Left renal pelvis (tissue), 4 donors: Measurements from ENCODE around the gene DPM3. TPM values are rescaled to one million over a fixed set of nuclear protein-coding genes. Genes with fewer than 3 reads are reported as not detected.
"Not testable (repeated sequence)": the region's sequence is repeated elsewhere in the genome, so short reads cannot be mapped to it uniquely, and the experiment has no call there.

Experiments
- DNase-seq, 4 donors: peaks; one replicate each; pipeline ENCODE4 v3.0.0-alpha.2; 2013; ENCODE audit warnings: low read depth in 4 of 4, low spot score in 3 of 4
- polyA plus RNA-seq, 4 donors: library from polyadenylated mRNA; unstranded; fragments of 120-200 nt; gene quantifications; one replicate each; pipeline ENCODE4 v1.2.1, GENCODE V29; 2013; ENCODE audit not compliant: insufficient read length in 4 of 4

Gene DPM3
- polyA plus RNA-seq, 4 donors: 29.4 to 49.8 (median 31.4) TPM

DNA sequence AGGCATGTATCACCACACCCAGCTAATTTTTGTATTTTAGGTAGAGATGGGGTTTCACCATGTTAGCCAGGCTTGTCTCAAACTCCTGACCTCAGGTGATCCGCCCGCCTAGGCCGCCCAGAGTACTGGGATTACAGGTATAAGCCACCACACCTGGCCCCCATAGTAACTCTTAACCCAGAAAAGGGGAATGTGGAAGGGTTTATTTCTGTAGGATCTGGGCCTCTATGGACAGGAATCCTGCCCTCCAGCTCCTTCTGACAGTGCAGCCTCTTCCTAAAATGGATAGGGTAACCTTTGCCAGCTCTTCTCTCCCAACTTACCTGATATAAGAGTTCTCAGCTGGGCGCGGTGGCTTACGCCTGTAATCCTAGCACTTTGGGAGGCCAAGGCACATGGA lies 22.3 kb upstream of the DPM3 start:
- not testable (repeated sequence) for DNase-seq

DNA sequence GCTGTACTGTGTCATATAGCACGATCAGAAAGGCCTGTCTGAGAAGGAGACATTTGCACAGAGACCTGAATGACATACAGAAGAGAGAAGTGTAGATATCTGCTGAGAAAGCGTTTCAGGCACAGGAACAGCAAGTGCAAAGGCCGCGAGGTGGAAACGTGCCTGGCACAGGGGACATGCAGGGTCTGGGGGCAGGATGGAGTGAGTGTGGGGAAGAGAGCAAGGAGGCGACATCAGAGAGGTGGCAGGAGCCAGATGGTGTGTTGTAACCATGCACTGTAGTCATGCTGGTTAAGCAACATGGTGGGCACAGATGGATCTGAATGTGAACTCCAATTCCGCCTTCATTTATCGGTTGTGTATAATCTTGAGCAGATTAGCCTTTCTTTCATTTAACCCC lies 19.8 kb upstream of the DPM3 start:
- no peak for DNase-seq

DNA sequence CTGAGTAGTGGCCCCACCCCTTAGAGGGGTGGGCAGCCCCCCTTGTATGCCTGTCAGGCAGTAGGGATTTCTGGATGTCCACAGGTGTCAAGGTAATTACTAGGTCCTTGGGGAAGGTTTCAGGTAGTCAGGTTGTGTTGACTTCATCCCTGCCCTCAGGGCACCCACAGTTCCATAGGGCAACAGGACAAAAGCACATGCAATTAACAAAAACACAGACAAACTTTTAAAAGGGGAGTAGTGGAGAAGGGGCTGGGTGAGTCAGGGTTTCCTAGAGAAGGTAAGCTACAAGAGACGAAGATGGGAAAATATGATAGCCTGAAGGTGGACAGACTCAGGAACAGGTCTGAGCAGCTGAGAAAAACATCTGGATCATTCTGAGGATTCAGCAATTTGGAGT lies 18.7 kb upstream of the DPM3 start:
- no peak for DNase-seq

- not testable (repeated sequence) for DNase-seq
Measured at GRCh38 chr1:155155996-155156643, 15.8 kb upstream of the DPM3 start.

DNA sequence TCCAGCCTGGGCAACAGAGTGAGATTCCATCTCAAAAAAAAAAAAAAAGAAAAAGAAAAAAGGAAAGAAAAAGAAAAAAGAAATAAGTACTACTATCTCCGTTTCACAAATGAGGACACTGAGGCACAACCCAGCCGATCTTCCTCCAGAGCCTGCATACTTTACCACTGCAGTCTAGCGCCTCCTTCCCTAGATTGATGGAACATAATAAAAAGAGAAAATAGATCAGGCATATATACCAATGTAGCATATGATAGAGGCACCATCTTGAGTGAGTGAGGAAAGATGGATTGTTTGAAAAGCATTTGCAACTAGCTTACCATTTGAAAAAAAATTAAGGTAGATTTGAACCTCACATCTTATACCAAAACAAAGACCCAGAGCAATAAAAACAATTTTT lies 5.2 kb upstream of the DPM3 start:
- DNase-seq: no peak

DNA sequence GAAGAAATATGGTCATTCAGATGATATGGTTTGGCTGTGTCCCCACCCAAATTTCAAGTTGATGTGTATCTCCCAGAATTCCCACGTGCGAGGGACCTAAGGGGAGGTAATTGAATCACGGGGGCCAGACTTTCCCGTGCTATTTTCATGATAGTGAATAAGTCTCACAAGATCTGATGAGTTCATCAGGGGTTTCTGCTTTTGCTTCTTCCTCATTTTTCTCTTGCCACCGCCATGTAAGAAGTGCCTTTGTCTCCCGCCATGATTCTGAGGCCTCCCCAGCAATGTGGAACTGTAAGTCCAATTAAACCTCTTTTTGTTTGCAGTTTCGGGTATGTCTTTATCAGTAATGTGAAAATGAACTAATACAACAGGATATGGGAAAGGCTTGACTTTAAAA lies 1.4 kb upstream of the DPM3 start:
- no peak for DNase-seq

DNA sequence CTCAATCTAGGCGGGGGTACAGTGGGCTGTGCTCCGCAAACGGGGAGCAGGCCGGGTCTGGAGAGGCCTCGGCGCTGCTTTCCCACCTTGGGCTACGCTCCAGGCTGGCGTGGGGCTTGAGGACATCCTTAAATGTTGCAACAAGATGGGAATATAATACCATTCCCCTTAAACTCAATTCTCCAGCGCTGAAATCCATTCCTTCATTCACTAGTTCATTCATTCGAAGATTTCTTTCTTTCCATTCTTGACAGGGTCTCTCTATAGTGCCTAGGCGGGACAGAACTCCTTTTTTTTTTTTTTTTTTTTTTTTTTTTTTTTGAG lies 261 bp upstream of the DPM3 start:
- DNase-seq: no peak

- DNase-seq: no peak
Measured at GRCh38 chr1:155137154-155137949, 3.0 kb downstream of the DPM3 start.

DNA sequence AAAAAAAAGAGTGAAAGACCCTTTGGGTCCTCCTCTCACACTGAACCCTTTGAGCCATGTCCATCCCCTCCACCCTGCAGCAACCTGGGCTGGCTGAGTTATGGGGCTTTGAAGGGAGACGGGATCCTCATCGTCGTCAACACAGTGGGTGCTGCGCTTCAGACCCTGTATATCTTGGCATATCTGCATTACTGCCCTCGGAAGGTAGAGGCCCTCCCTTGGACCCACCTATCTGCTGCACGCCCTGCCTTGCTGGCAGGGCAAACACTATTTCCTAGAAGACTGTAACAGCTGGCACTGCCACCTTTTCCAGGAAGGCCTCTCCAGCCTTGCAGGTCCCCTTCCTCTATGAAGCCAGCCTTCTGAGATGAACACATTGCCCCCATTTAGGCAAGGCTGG lies 3.6 kb downstream of the DPM3 start:
- DNase-seq: no peak

DNA sequence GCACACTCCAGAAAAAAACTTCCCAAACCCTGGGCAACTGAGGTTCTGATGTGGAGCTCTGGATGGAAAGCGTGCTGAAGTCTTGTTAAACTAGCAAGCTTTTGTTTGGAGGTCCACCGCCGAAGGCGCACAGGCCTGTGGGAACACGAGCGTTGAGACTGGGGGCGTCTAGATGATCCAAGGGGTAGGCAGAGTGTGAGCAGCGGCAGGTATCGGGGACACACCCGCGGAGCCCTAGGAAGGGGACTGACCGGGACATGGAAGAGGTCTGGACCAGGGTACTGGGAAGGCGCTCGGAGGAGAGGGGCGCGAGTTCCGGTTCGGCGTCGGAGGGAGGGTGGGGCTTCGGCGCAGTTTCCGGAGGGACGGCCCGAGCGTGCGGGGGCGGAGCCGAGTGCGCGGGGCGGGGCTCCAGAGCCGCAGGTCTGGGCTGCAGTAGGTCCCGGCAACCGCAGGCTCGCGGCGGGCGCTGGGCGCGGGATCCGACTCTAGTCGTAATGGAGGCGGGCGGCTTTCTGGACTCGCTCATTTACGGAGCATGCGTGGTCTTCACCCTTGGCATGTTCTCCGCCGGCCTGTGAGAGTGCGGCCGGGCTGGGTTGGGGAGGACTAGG lies 4.8 kb downstream of the DPM3 start, which contains the start of gene SLC50A1:
Gene SLC50A1 (plus strand): TSS at position 438 of the 614 bp plus-strand sequence. CDS start 60 bp downstream, at position 498.
- peak; percentile 82 to 89 (median 85) for DNase-seq

DNA sequence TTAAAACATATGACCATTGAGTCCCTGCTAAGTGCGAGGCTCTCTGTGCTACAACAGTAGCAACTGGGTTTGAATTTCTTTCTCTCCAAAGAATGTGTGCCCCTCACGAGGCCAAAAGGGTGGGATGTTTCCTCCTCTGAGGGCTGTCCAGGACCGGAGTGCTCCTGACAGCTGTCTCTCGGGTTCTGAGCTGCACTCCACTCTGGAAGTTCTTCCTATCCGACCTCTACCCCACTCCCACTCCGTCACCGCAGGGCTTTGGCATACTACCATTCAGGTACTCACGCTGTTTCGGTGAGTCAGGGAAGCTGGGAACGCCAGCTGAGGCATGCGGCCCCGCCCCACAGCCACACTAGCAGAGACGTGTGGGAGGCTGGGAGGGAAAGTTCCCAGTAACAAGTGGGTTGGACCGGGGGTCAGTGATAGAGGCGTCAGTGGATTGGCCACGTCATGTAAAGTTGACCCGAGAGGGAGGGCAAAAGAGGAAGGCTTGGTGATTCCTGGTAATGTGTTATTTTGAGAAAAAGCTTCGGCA lies 5.4 kb downstream of the DPM3 start:
- peak in 1 of 4 donors; percentile 33 for DNase-seq

- DNase-seq: no peak
Measured at GRCh38 chr1:155134322-155134721, 6.0 kb downstream of the DPM3 start.

GRCh38 chr1:155133799-155134281 lies 6.5 kb downstream of the DPM3 start:
- DNase-seq: no peak

- no peak for DNase-seq
Measured at GRCh38 chr1:155131856-155132255, 8.5 kb downstream of the DPM3 start.

DNA sequence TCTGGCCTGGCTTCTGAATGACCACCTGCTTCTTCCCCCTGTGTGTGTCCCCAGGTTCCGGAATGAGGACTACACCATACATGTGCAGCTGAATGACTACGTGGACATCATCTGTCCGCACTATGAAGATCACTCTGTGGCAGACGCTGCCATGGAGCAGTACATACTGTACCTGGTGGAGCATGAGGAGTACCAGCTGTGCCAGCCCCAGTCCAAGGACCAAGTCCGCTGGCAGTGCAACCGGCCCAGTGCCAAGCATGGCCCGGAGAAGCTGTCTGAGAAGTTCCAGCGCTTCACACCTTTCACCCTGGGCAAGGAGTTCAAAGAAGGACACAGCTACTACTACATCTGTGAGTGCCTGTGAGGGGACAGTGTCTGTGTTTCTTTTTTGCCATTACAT lies 9.0 kb downstream of the DPM3 start:
- DNase-seq: no peak

GRCh38 chr1:155130272-155131006 lies 9.9 kb downstream of the DPM3 start:
- no peak for DNase-seq

GRCh38 chr1:155128755-155129473 lies 11.4 kb downstream of the DPM3 start:
- DNase-seq: no peak

DNA sequence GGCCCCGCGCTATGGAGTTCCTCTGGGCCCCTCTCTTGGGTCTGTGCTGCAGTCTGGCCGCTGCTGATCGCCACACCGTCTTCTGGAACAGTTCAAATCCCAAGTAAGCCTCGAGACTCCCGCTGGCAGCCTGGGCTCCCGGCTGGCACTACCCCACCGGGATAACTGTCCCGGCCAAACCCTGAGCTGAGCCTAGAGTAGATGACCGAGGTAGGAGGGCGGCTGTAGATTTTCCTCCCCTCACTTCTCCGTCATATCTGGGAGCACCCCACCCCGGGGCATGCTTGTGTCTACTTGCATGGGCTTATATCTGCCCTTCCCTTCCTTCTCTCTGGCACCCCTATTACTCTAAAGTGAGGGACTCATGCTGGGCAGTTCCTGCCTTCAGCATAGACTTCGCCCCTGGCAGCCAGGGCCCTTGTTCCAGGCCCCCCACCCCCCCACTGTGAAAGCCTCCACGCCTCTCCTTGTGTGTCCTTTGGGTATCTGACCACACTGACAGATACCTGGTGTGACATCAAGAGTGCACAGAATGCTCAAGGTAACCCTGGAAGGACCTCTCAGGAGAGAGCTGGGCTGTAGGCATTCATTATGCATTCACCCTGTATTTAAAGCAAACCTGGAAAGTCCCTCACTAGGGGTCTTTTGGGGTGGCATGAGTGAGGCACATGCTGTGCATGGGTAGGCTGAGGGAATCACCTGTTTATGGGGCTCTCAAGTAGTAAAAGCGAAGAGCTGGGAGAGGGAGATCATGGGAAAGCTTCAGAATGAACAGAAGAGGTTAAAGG lies 12.2 kb downstream of the DPM3 start:
- DNase-seq: no peak
